GM12872 (cell line): ENCODE measurements around the gene SEMA6A.

ENCODE experiments used
- TF ChIP-seq, protein P1 (sequence below): IDR thresholded peaks from 3 replicates; pipeline ENCODE4 v1.5.1; 2011; ENCODE audit warnings: low read depth, mild to moderate bottlenecking, low read length, moderate library complexity; ENCODE audit not compliant: insufficient read depth

SEMA6A gene, protein sequence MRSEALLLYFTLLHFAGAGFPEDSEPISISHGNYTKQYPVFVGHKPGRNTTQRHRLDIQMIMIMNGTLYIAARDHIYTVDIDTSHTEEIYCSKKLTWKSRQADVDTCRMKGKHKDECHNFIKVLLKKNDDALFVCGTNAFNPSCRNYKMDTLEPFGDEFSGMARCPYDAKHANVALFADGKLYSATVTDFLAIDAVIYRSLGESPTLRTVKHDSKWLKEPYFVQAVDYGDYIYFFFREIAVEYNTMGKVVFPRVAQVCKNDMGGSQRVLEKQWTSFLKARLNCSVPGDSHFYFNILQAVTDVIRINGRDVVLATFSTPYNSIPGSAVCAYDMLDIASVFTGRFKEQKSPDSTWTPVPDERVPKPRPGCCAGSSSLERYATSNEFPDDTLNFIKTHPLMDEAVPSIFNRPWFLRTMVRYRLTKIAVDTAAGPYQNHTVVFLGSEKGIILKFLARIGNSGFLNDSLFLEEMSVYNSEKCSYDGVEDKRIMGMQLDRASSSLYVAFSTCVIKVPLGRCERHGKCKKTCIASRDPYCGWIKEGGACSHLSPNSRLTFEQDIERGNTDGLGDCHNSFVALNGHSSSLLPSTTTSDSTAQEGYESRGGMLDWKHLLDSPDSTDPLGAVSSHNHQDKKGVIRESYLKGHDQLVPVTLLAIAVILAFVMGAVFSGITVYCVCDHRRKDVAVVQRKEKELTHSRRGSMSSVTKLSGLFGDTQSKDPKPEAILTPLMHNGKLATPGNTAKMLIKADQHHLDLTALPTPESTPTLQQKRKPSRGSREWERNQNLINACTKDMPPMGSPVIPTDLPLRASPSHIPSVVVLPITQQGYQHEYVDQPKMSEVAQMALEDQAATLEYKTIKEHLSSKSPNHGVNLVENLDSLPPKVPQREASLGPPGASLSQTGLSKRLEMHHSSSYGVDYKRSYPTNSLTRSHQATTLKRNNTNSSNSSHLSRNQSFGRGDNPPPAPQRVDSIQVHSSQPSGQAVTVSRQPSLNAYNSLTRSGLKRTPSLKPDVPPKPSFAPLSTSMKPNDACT

GRCh38 chr5:116574367-116575325 lies at the start of gene SEMA6A:
Gene SEMA6A, minus strand, starts transcription at chr5:116574823. Its CDS starts 69,879 bp downstream, at chr5:116504944.
- TF ChIP-seq, protein P1, sequence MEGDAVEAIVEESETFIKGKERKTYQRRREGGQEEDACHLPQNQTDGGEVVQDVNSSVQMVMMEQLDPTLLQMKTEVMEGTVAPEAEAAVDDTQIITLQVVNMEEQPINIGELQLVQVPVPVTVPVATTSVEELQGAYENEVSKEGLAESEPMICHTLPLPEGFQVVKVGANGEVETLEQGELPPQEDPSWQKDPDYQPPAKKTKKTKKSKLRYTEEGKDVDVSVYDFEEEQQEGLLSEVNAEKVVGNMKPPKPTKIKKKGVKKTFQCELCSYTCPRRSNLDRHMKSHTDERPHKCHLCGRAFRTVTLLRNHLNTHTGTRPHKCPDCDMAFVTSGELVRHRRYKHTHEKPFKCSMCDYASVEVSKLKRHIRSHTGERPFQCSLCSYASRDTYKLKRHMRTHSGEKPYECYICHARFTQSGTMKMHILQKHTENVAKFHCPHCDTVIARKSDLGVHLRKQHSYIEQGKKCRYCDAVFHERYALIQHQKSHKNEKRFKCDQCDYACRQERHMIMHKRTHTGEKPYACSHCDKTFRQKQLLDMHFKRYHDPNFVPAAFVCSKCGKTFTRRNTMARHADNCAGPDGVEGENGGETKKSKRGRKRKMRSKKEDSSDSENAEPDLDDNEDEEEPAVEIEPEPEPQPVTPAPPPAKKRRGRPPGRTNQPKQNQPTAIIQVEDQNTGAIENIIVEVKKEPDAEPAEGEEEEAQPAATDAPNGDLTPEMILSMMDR = no peak

GRCh38 chr5:116622375-116623050 lies 47.9 kb upstream of the SEMA6A start:
- TF ChIP-seq, protein P1 = no peak

DNA sequence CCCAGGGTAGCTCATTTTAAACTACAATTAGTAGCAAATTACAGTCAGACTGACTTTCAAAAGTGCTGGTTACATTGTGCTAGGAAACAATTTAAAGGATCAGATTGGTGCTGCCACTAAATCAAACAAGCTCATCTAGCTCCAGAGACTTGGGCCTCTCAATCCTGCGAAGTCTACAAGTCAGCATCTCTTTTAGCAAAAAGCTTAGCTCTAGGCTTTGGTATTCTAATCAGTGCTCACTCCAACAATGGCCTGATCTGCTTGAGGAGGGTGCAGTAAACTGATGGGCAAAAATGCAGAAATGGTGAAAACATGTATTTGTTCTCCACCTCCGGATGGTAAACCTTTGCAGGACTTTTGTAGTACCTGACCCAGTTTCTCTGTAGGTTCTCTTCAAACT lies 47.0 kb upstream of the SEMA6A start:
- TF ChIP-seq, protein P1 = no peak

DNA sequence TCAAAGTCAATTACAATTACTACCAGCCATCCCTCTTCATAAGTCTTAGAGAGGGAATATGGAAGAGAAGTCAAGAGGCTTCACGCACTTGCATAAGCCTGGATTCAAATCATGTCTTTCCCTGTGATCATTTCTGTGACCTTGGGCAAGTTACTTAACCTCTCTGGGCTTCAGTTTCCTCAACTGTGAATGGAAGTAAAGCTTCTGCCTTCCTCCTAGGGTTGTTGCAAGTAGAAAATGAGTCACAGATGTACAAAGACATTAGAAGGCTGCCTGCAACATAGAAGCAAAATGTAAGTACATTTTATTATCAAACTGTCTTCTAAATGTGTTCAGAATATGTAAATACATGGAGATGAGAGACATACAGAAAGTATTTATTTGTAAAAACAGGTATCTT lies 42.3 kb upstream of the SEMA6A start:
- TF ChIP-seq, protein P1 = no peak

GRCh38 chr5:116614603-116614920 lies 39.9 kb upstream of the SEMA6A start:
- TF ChIP-seq, protein P1 = no peak

- TF ChIP-seq, protein P1 = no peak
These were observed 38.8 kb upstream of the SEMA6A start for GRCh38 chr5:116613445-116613844.
